Adrenal gland (tissue), 5 donors: ENCODE data around the gene DMXL1.

Experiments used
- CTCF ChIP-seq, 6 experiments: fragments of 450-650 bp in 4 of 6; fragments of 200-600 bp in 2 of 6; sonication (generic) in 1 of 6; IDR thresholded peaks; 1 replicate in 5 of 6; 2 replicates in 1 of 6; pipeline versions ENCODE4 v1.5.1 to v1.8.0; 2016 to 2021; ENCODE audit warnings: antibody characterized with exemption in 6 of 6, mild to moderate bottlenecking in 2 of 6, moderate library complexity in 1 of 6
- POLR2A ChIP-seq, 2 donors: fragments of 450-650 bp; IDR thresholded peaks; one replicate each; pipeline ENCODE4 v1.6.1; 2017; ENCODE audit warnings: antibody characterized with exemption in 2 of 2, mild to moderate bottlenecking in 2 of 2, moderate library complexity in 1 of 2
- donor health status: DM: no; HTN: no; CAD: no.

GRCh38 chr5:119049824-119050449 lies 20.9 kb upstream of the DMXL1 start:
- no peak for TF ChIP-seq CTCF (IDR thresholded peaks at IDR 0.05)
- TF ChIP-seq POLR2A (IDR thresholded peaks at IDR 0.05), result no peak
